AG04450 (cell line): Measurements from ENCODE around the gene MAP2K3. TPM values are rescaled to one million over a fixed set of nuclear protein-coding genes. Genes with fewer than 3 reads are reported as not detected.

Experiments
- CTCF ChIA-PET: fragments of 300-600, 350-600 bp; formaldehyde crosslinking; extraction: SDS; loops from one replicate; lab custom pipeline; 2022; ENCODE audit warnings: antibody characterized with exemption, inconsistent platforms; lab: Charles Lee
- POLR2A ChIA-PET: fragments of 350-600 bp; formaldehyde crosslinking; extraction: SDS; loops from one replicate; lab custom pipeline; 2021; ENCODE audit warnings: antibody characterized with exemption, inconsistent platforms; lab: Yijun Ruan, JAX
- DNase-seq: peaks from one replicate; pipeline ENCODE4 v3.0.0-alpha.2; 2011; ENCODE audit warnings: low read depth, low spot score
- H3K27ac ChIP-seq: one replicate; pipeline ENCODE4 v1.5.1; 2012; ENCODE audit warnings: low read depth, low read length, control low read depth
- H3K27me3 ChIP-seq: one replicate; pipeline ENCODE4 v1.6.0; 2012; ENCODE audit warnings: low read length; ENCODE audit not compliant: control insufficient read depth, insufficient read depth
- H3K4me3 ChIP-seq: 2 replicates; pipeline ENCODE4 v1.5.1; 2011; ENCODE audit warnings: mild to moderate bottlenecking, low read depth, low read length, control low read depth
- H3K9me3 ChIP-seq: 2 replicates; pipeline ENCODE4 v1.5.1; 2012; ENCODE audit warnings: low read length; ENCODE audit not compliant: control insufficient read depth, insufficient read depth
- polyA plus RNA-seq: library from polyadenylated mRNA; depleted of rRNA; stranded (reverse); fragments of >200 nt; gene quantifications from 2 replicates; pipeline ENCODE4 v1.2.3, GENCODE V29; 2011
- TF ChIP-seq, protein P1 (sequence below): IDR thresholded peaks from 2 replicates; pipeline ENCODE4 v1.5.1; 2011; ENCODE audit warnings: low read depth, low read length, control low read depth, inconsistent platforms

MAP2K3 gene
- polyA plus RNA-seq, 1 experiment: 13.7 TPM

DNA sequence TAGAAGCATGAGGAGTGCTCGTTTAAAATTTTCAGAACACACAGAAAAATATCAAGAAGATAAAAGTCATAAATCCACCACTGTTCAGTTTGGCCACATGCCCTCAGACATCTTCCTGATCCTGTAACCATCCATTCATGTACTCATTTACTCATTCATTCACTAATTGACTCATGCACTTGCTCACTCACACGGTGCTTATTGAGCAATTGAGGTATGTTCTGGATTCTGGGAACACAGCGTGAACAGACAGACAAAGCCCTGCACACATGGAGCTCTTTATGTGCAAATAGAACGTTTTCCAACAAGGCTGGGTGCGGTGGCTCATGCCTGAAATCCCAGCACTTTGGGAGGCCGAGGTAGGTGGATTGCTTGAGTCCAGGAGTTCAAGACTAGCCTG, 21.1 kb upstream of the MAP2K3 start:
- Histone ChIP-seq H3K27ac (no peak overlapping the region), H3K27me3 (no peaks in the 10 kb centered on the region), H3K9me3 (no peaks in the 10 kb centered on the region), H3K4me3 (no peak overlapping the region)
- POLR2A ChIA-PET: no interaction called here
- TF ChIP-seq, protein P1, sequence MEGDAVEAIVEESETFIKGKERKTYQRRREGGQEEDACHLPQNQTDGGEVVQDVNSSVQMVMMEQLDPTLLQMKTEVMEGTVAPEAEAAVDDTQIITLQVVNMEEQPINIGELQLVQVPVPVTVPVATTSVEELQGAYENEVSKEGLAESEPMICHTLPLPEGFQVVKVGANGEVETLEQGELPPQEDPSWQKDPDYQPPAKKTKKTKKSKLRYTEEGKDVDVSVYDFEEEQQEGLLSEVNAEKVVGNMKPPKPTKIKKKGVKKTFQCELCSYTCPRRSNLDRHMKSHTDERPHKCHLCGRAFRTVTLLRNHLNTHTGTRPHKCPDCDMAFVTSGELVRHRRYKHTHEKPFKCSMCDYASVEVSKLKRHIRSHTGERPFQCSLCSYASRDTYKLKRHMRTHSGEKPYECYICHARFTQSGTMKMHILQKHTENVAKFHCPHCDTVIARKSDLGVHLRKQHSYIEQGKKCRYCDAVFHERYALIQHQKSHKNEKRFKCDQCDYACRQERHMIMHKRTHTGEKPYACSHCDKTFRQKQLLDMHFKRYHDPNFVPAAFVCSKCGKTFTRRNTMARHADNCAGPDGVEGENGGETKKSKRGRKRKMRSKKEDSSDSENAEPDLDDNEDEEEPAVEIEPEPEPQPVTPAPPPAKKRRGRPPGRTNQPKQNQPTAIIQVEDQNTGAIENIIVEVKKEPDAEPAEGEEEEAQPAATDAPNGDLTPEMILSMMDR: no peak
- DNase-seq: no peak
- CTCF ChIA-PET: interaction anchor here (0.5 to 0.9 kb wide), 3 partner anchors 16 to 270 kb away, joined by 3 to 4 read pairs (median 4); no protein-coding TSS in a partner anchor

DNA sequence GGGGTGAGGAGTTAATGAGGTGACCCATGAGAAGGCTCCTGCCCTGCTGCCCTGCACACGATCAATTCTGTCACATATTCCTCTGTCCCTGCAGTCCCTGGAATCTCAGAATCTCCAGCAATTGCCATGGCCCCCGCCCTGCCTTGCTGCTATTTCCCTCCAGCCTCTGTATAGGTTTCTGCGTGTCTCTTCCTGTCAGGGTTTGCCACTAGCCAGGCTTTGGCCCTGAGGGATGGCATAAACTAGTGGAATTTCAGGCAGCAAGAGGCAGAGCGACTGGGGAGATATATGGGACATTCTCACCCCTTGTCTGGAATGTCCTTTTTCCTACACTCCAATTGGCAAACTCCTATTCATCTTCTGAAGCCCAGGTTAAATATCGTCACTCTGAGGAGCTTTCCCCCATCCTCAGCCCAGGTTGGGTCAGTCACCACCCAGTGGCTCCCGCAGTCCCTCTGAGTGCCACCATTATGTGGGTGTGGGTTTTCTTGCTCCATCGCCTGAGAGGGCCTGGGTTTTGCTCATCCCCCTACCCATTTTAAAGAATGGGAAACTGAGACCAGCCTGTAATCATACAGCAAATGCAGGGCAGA, 15.8 kb upstream of the MAP2K3 start:
- TF ChIP-seq, protein P1: no peak
- no peaks in the 10 kb centered on the region; the same call in 1 of the 2 replicates for H3K9me3 ChIP-seq
- POLR2A ChIA-PET: interaction anchor here (0.7 kb wide), 1 partner anchor 226 kb away, joined by 3 read pairs; the partner anchor contains the start of gene USP22
- H3K27me3 ChIP-seq: peaks cover 2% of the 10 kb centered on the region
- H3K4me3 ChIP-seq: no peak overlapping the region
- CTCF ChIA-PET: interaction anchor here (1.2 to 1.4 kb wide), 2 partner anchors 11 to 149 kb away, joined by 5 to 10 read pairs; no protein-coding TSS in a partner anchor
- no peak overlapping the region for H3K27ac ChIP-seq
- no peak for DNase-seq

DNA sequence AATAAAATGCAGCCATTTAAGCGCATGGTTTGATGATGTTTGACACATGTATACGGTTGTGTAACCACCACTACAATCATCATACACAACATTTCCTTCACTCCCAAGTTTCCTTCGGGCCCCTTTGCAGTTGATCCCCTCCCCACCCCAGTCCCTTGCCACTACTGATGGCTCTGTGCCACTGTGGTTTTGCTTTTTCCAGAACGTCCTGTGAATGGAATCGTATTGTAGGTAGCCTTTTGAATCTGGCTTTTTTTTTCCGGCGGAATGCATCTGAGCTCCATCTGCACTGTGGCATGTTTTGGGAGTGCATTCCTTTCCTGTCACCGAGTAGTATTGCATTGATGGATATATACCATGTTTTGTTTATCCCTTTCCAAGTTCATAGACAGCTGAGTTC, 15.1 kb upstream of the MAP2K3 start:
- Histone ChIP-seq H3K4me3 (no peak overlapping the region), H3K27me3 (peaks cover 2% of the 10 kb centered on the region), H3K27ac (no peak overlapping the region), H3K9me3 (no peaks in the 10 kb centered on the region; the same call in 1 of the 2 replicates)
- TF ChIP-seq, protein P1: no peak
- no peak for DNase-seq
- POLR2A ChIA-PET: interaction anchor here (0.6 to 0.7 kb wide), 2 partner anchors 140 to 227 kb away, joined by 3 to 5 read pairs; partner anchors contain the start of gene USP22
- CTCF ChIA-PET: interaction anchor here (1.4 kb wide), 1 partner anchor 10 kb away, joined by 10 read pairs; no protein-coding TSS in a partner anchor

DNA sequence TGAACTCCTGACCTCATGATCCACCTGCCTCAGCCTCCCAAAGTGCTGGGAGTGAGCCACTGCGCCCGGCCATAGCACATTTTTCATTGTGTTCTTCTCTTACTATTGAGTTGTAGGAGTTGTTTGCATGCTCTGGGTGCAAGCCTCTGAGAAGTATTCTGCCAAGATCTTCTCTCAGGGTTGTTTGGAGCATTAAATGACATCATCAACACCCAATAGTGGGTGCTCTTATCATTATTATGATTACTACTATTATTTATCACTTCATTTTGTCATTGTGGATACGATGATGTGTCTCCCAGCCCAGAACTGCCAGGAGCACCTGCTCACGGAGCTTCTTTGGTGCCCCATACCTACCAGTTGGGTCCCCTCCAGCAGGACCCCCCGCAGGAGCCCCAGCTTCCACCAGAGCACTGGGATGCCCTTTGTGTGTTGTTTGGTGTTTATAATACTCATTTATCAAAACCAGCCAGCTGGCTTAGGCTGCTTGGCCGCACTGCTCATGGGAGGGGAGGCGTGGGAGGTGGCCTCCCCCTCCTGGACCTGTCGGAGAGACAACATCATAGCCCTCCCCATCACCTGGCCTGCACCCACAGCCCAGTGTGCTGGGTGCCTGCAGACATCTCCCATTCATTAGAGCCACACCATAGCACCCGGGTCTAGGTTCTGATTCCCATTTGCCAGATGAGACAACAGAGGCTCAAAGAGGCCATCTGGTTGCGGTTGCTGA, 12.9 kb upstream of the MAP2K3 start:
- Histone ChIP-seq H3K9me3 (no peaks in the 10 kb centered on the region; the same call in 1 of the 2 replicates), H3K4me3 (no peak overlapping the region), H3K27ac (no peak overlapping the region), H3K27me3 (peaks cover 3% of the 10 kb centered on the region)
- TF ChIP-seq, protein P1: no peak
- CTCF ChIA-PET: no interaction called here
- POLR2A ChIA-PET: no interaction called here
- no peak for DNase-seq

DNA sequence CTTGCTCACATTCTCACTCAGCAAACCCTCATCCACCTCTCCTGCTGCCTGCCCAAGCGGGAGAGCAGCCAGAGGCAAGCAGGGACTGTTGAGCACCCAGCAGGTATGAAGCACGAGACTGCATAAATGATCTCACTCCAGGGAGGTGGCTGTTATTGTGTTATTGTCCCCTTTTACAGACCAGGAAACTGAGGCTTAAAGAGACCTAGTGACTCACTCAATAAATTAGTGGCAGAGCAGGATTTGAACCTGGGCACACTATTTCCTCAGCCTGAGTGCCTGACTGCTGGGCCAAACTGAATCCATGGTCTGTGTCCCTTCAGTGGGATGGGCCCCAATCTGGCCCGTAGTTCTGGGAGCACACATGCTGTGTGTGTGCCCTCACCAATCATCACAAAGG, 12.3 kb upstream of the MAP2K3 start:
- TF ChIP-seq, protein P1: no peak
- POLR2A ChIA-PET: no interaction called here
- CTCF ChIA-PET: no interaction called here

More for the DNA sequence above, 12.3 kb upstream of the MAP2K3 start:
- no peak for DNase-seq
- Histone ChIP-seq H3K4me3 (no peak overlapping the region), H3K9me3 (no peaks in the 10 kb centered on the region; the same call in 1 of the 2 replicates), H3K27me3 (peaks cover 4% of the 10 kb centered on the region), H3K27ac (no peak overlapping the region)
